Epidermal melanocyte (primary cell): ENCODE results near the gene KRTAP26-1.

Experiments
- DNase-seq: peaks from one replicate; pipeline ENCODE4 v3.0.0; 2011; ENCODE audit warnings: low spot score; ENCODE audit not compliant: insufficient read length

The KRTAP26-1 gene

GRCh38 chr21:30271611-30272010 lies 48.5 kb downstream of the KRTAP26-1 start:
- DNase-seq: no peak

DNA sequence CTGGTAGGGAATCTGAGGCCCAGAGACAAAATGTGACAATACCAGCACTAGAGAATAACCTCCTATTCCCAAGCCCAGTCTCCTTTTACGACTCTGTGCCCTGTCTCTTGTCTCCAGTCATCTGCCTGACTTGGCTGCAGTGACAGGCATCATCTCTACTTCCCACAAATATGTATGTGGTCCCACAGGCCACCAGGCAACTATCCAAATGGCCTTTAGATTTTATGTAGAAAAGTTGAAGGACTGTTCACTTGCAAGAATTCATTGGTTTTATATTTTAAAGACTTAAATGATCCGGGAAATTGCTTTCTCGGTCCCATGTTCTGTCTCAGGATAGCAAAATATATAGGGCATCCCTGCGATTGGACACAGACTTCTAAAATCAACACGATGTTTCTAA lies 49.0 kb downstream of the KRTAP26-1 start:
- no peak for DNase-seq

DNA sequence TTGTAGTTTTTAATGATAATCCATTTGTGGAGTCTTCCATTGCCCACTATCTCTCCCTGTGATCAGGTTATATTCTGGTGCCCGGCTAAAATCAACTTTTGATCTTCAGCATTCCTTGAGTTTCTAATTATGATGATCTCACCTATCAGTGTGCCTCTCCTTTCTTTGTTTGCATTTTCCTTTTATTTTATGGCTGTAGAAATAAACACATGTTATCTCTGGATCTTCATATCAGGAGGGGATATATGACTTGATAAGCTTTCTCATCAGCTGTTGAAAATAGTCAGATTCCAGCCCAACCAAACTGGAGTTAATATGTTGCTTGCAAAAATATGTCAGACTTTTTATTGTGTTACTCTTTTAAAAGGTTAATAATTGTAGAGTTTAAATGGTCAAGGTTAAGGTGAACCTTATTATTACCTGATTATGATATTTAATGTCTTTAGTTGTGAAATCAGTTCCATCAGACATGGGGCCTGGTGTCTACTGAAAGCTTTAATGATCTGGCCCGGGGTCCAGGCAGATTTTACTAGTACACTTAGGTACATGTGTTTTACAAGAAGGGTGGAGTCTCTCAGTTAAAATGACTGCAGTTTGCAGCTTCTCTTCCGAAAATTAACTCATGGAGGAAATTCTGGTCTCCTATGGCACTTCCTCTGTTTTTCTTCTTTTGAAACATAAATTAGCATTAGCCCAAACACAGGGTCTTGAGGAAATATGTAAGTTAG lies 50.1 kb downstream of the KRTAP26-1 start:
- DNase-seq: no peak
